Mesothelial cell of epicardium (in vitro differentiated cells): Measurements from ENCODE around the gene DNALI1. TPM values are rescaled to one million over a fixed set of nuclear protein-coding genes. Genes with fewer than 3 reads are reported as not detected.

Experiments used
- DNase-seq, 2 experiments: peaks; one replicate each; pipeline ENCODE4 v3.0.0; 2021; ENCODE audit warnings: low spot score in 2 of 2; ENCODE audit not compliant: unreplicated experiment in 2 of 2
- H3K27ac Mint-ChIP-seq: 2 replicates; pipeline ENCODE4 v1.8.0; 2021; ENCODE audit warnings: mixed read lengths
- H3K27me3 Mint-ChIP-seq: 2 replicates; pipeline ENCODE4 v1.8.0; 2021; ENCODE audit warnings: low read depth, mixed read lengths
- H3K36me3 Mint-ChIP-seq: 2 replicates; pipeline ENCODE4 v1.8.0; 2021; ENCODE audit warnings: mixed read lengths
- H3K4me1 Mint-ChIP-seq: 2 replicates; pipeline ENCODE4 v1.8.0; 2021; ENCODE audit warnings: mixed read lengths
- H3K4me3 Mint-ChIP-seq: 2 replicates; pipeline ENCODE4 v1.8.0; 2021; ENCODE audit warnings: mild to moderate bottlenecking, moderate library complexity, mixed read lengths
- H3K9me3 Mint-ChIP-seq: 2 replicates; pipeline ENCODE4 v1.8.0; 2021; ENCODE audit warnings: mixed read lengths
- CTCF ChIP-seq: fragments of 200-600 bp; sonication (generic); IDR thresholded peaks from one replicate; pipeline ENCODE4 v1.5.0; 2021; ENCODE audit warnings: antibody characterized with exemption; ENCODE audit not compliant: unreplicated experiment
- total RNA-seq: library from RNA; stranded (reverse); gene quantifications from 3 replicates; pipeline ENCODE4 v1.2.1, GENCODE V29; 2021

The DNALI1 gene
- total RNA-seq, 1 donor from 2014 or later, result 12.5 TPM

- H3K27ac Mint-ChIP-seq, result no peak overlapping the region
- H3K4me1 Mint-ChIP-seq, result peaks cover 13% of the 10 kb centered on the region
- no peak for DNase-seq
- H3K27me3 Mint-ChIP-seq, result peaks cover 43% of the 10 kb centered on the region
- H3K9me3 Mint-ChIP-seq, result no peaks in the 10 kb centered on the region
- no peak for TF ChIP-seq CTCF
- no peak overlapping the region for H3K4me3 Mint-ChIP-seq
- H3K36me3 Mint-ChIP-seq, result no peaks in the 10 kb centered on the region
Observed at GRCh38 chr1:37609994-37610393, 53.3 kb downstream of the DNALI1 start.

GRCh38 chr1:37612186-37612585, 55.4 kb downstream of the DNALI1 start:
- TF ChIP-seq CTCF, result no peak
- H3K27me3 Mint-ChIP-seq, result peaks cover 64% of the 10 kb centered on the region
- H3K9me3 Mint-ChIP-seq, result no peaks in the 10 kb centered on the region
- no peaks in the 10 kb centered on the region for H3K36me3 Mint-ChIP-seq
- H3K27ac Mint-ChIP-seq, result no peak overlapping the region
- no peak overlapping the region for H3K4me3 Mint-ChIP-seq
- DNase-seq, result no peak
- peaks cover 2% of the 10 kb centered on the region for H3K4me1 Mint-ChIP-seq

GRCh38 chr1:37614105-37614504, 57.4 kb downstream of the DNALI1 start:
- H3K4me1 Mint-ChIP-seq, result peaks cover 2% of the 10 kb centered on the region
- DNase-seq, result no peak
- no peak for TF ChIP-seq CTCF
- H3K9me3 Mint-ChIP-seq, result no peaks in the 10 kb centered on the region
- peaks cover 82% of the 10 kb centered on the region for H3K27me3 Mint-ChIP-seq
- no peak overlapping the region for H3K27ac Mint-ChIP-seq
- H3K4me3 Mint-ChIP-seq, result no peak overlapping the region
- no peaks in the 10 kb centered on the region for H3K36me3 Mint-ChIP-seq

GRCh38 chr1:37616330-37616729, 59.6 kb downstream of the DNALI1 start:
- H3K4me1 Mint-ChIP-seq, result peaks cover 2% of the 10 kb centered on the region
- no peak overlapping the region for H3K4me3 Mint-ChIP-seq
- H3K36me3 Mint-ChIP-seq, result no peaks in the 10 kb centered on the region
- TF ChIP-seq CTCF, result no peak
- H3K9me3 Mint-ChIP-seq, result no peaks in the 10 kb centered on the region
- H3K27me3 Mint-ChIP-seq, result peaks cover 85% of the 10 kb centered on the region
- DNase-seq, result no peak
- no peak overlapping the region for H3K27ac Mint-ChIP-seq

Other genes starting within 250 kb of the DNALI1 start
- 8.9 to 11.1 TPM (median 9.2 TPM) in 3 replicates for gene ZC3H12A, start 82.4 kb upstream of the DNALI1 start, total RNA-seq
- gene MEAF6, start 42.2 kb upstream of the DNALI1 start, total RNA-seq, result 58.2 to 58.7 TPM (median 58.4 TPM) in 3 replicates
- gene SNIP1, start 2.6 kb upstream of the DNALI1 start, total RNA-seq, result 22.9 to 27.1 TPM (median 23.7 TPM) in 3 replicates
- gene GNL2, start 39.0 kb downstream of the DNALI1 start, total RNA-seq, result 59.3 to 61.8 TPM (median 61.1 TPM) in 3 replicates
- 0.20 to 0.51 TPM (median 0.43 TPM) in 3 replicates for gene RSPO1, start 78.0 kb downstream of the DNALI1 start, total RNA-seq
- 12.8 to 14.6 TPM (median 13.5 TPM) in 3 replicates for gene CDCA8, start 135.6 kb downstream of the DNALI1 start, total RNA-seq
- gene EPHA10, start 208.2 kb downstream of the DNALI1 start, total RNA-seq, result 0.18 to 0.25 TPM (median 0.24 TPM) in 3 replicates
- 1.4 to 1.8 TPM (median 1.8 TPM) in 3 replicates for gene MANEAL, start 236.9 kb downstream of the DNALI1 start, total RNA-seq